Brain microvascular endothelial cell (primary cell): Measurements from ENCODE around the gene KRTAP6-2.

Experiments
- DNase-seq: peaks from one replicate; pipeline ENCODE4 v3.0.0-alpha.2; 2020
- H3K27ac ChIP-seq: fragments of 250-450 bp; sonication (Bioruptor Pico); 2 replicates; pipeline ENCODE4 v1.5.1; 2020; ENCODE audit warnings: mild to moderate bottlenecking, moderate library complexity
- H3K27me3 ChIP-seq: fragments of 250-450 bp; sonication (Bioruptor Pico); replicated peaks from 2 replicates; pipeline ENCODE4 v1.5.1; 2020; ENCODE audit warnings: mild to moderate bottlenecking
- H3K36me3 ChIP-seq: fragments of 250-450 bp; sonication (Bioruptor Pico); replicated peaks from 2 replicates; pipeline ENCODE4 v1.5.1; 2020; ENCODE audit warnings: mild to moderate bottlenecking
- H3K4me3 ChIP-seq: 2 replicates; pipeline ENCODE4 v1.5.1; 2011; ENCODE audit warnings: low read depth, mild to moderate bottlenecking, control low read depth, low read length, moderate library complexity
- in situ Hi-C: cut with HindIII; loops from 2 replicates; pipeline ENCODE4 v1.10.0; 2017; ENCODE audit warnings: low sequenced_read_pairs, low pct_ligation_motif_present
- TF ChIP-seq, protein P1 (sequence below): IDR thresholded peaks from 2 replicates; pipeline ENCODE4 v1.5.1; 2011; ENCODE audit warnings: low read depth, mild to moderate bottlenecking, moderate library complexity, low read length, control low read depth, inconsistent platforms; ENCODE audit errors: missing control alignments

The KRTAP6-2 gene

DNA sequence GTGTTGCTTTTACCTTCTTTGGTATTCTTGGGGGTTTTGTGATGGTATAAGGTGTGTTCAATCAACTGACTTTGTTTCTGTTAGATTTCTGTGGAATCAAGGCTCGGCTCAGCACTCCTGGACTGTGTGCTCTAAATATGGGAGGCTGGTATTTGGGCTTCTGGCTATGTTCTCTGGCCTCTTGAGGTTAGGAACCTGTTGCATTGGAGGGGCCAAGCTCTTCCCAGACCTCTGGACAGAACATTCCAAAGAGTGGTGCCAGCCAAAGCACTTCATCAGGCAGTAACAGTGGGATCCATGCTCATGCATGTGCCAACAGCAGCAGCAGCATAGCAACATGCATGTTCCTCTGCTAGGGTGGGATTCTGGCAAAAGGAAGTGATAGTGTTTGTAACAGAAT, 45.9 kb downstream of the KRTAP6-2 start:
- TF ChIP-seq, protein P1, sequence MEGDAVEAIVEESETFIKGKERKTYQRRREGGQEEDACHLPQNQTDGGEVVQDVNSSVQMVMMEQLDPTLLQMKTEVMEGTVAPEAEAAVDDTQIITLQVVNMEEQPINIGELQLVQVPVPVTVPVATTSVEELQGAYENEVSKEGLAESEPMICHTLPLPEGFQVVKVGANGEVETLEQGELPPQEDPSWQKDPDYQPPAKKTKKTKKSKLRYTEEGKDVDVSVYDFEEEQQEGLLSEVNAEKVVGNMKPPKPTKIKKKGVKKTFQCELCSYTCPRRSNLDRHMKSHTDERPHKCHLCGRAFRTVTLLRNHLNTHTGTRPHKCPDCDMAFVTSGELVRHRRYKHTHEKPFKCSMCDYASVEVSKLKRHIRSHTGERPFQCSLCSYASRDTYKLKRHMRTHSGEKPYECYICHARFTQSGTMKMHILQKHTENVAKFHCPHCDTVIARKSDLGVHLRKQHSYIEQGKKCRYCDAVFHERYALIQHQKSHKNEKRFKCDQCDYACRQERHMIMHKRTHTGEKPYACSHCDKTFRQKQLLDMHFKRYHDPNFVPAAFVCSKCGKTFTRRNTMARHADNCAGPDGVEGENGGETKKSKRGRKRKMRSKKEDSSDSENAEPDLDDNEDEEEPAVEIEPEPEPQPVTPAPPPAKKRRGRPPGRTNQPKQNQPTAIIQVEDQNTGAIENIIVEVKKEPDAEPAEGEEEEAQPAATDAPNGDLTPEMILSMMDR, result no peak
- no peaks in the 10 kb centered on the region for H3K27me3 ChIP-seq
- H3K4me3 ChIP-seq, result no peak overlapping the region
- in situ Hi-C loops, result no loop called here
- DNase-seq, result no peak
- no peaks in the 10 kb centered on the region for H3K36me3 ChIP-seq
- no peak overlapping the region for H3K27ac ChIP-seq
